Fibroblast of gingiva (primary cell): ENCODE data around the gene TLE7.

Experiments
- DNase-seq: peaks from one replicate; pipeline ENCODE4 v3.0.0-alpha.2; 2011; ENCODE audit warnings: low read depth

TLE7 gene

DNA sequence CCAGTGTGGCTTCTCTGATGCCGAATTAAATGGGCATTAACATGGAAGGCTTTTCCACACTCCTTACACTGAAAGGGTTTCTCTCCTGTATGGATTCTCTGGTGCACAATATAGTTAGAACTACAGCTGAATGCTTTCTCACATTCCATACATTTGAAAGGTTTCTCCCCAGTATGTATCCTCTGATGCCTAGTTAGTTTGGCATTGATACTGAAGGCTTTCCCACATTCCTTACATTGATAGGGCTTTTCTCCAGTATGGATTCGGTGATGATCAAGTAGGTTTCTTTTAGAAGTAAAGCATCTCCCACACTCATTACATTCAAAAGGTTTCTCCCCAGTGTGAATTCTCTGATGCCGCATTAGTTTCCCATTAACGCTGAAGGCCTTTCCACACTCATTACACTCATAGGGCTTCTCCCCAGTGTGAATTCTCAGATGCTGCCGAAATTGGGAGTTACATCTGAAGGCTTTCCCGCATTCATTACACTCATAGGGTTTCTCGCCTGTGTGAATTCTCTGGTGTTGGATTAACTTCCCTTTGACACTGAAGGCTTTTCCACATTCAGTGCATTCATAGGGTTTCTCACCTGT lies 6.5 kb upstream of the TLE7 start:
- no peak for DNase-seq

DNA sequence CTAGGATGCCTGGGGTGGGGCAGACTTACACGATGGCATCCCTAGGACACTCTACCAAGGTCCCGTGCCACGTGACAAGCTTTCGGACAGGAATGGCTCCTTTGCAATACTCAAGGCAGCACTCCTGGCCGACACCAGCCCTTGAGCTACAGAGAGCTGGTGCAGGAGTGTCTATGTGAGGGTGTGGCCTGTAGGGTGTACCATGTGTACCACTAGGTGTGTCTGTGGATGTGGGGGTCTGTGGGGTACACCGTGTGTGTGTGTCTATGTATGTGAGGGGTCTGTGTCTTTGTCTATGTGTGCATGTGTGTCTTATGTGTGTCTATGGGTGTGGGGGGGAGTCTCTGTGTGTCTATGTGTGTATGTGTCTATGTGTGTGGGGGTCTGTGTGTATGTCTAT lies 1.9 kb upstream of the TLE7 start:
- DNase-seq, result no peak

DNA sequence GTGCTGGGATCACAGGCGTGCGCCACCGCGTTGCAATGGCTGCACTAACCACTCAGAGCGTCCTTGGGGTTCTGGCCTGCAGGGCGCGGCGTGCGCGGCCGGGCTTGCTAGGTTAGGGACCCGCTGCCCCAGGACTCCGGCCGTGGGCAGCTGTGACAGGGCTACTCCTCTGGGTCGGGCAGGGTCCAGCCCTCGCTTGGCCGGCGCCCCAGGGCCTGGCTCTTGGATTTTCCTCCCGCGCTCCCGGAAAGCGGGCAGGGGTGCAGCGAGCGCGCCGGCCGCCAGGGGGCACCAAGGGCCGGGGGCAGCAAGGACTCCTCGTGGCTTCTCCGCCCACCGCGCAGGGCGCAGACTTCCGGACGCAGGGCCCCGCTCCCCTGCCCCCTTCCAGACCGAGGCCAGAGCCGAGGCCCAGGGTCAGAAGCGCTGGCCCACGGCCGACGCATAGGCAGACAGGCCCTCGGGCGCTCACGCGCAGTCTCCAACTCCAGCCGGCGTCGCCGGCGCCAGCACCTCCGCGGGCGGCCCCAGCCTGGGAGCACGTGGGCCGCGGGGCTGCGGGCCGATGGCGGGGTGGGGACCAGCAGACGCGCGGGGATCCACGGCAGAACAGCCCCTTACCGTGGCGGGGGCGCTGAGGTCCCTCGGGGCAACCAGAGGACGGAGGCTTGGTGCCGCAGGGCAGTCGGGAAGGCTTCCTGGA lies 355 bp downstream of the TLE7 start:
- no peak for DNase-seq

DNA sequence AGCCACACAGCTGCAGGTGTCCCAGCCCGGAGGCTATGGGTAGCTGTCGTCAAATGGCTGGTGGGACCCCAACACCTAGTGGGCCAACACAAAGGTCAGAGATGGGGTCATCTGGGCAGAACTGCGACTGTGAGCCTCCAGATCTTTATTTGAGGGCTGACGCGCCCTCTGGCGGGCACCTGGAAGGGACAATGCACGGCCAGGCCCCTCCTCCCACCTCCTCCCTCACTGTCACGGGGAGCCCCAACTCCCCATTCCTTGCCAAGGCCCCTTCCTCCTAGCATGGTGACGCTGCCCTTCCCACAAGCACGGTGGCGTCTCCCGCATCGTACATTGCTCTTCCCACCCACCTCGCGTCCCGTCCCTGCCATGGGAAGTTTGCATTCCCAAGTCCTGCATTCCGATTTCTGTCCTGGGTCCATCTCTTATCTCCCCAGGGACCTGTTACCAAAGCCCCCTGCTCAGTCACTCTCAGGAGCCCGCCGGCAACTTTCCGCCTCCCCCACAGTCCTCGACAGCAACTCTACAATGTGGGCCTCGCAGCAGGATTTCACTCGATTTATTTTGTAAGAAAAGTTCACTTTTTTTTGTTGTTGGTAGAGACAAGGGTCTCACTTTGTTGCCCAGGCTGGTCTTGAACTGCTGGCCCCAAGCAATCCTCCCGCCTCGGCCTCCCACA lies 1.0 kb downstream of the TLE7 start:
- DNase-seq, result no peak

DNA sequence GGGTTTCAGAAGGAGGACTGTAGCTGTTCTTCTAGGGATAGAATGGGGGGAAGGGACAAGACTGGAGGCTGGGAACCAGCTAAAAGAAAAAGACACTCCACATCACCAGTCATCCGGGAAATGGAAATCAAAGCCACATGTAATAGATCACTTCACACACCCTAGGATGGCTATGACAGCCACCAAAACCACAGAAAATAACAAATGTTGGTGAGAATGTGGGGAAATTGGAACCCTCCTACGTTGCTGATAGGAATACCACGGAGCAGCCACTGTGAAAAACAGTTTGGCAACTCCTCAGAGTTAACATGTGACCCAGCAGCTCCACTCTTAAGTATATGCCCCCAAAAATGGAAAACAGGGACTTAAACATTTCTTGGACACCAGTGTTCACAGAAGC lies 2.3 kb downstream of the TLE7 start:
- peak; percentile 48 for DNase-seq

DNA sequence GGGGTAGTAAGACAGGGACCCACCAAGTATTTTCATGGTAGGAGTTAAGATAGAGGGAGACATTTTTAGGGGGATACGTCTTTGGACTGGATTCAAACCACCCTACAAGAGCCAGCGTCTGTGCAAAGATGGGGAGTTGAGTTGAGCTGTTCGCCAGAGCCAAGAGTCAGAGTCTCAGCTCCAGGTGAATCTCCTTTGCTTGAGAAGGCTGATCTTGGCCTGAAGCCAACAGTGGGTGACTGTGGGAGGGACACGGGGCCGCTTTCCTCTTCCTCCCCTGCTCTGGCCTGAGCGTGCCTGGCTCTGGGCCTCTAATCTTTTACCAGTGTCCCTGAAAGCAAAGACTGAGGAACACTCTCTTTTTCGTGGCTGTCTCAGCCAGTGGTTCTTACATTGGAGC lies 5.4 kb downstream of the TLE7 start:
- no peak for DNase-seq

DNA sequence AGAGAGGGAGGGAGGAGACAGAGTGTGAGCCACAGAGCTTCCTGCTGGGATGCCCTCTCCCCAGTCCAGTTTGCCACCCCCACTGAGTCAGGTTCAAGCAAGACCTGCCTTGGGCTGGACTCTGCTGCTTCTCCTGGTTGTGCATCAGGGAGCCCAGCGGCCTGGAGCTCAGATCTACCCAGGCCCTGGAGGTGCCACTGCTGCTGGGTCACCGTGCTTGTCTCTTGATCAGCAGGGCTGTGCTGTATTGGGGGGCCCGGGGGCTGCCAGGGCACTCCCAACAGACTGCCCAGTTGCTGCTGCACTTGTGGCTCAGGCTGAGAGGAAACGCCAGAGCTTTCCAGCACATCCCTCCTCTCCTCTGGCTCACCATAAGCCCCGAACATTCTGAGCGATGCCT lies 8.9 kb downstream of the TLE7 start:
- no peak for DNase-seq

DNA sequence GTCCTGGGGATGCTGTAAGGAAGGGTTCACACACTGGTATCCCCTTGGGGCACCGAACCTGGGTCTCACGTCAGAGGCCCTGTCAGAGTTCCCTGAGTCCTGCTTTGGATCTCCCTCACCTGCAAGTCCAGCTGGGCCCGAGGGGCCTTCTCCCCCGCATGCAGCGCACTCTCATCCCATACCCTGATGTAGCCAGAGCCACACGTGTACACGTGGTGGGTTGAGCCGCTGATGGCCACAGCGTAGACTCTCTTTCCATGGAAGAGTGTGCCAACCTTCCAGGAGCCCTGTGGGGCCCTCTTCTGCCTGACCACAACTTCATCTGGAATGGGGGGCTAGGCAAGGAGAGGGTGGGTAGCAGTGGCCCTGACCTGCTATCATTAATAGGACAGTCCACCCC lies 9.9 kb downstream of the TLE7 start:
- no peak for DNase-seq

DNA sequence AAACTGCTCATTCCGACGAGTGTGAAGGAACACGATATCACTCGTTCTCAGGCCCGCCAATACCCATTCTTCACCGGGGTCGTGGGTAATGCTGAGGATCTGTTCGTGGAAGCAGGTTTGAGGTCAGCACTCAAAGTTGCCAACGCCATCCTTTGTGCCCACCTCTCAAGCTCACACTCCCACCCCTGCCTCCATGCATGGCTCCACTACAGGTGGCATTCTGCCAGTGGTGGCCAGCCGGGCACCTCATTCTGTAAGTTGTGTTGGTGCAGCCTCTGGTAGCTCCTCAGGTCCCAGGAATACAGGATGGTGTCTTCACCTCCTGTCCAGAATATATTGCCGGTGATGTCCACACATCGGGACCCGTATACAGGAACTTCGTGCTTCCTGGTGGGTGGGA lies 10.7 kb downstream of the TLE7 start:
- no peak for DNase-seq

DNA sequence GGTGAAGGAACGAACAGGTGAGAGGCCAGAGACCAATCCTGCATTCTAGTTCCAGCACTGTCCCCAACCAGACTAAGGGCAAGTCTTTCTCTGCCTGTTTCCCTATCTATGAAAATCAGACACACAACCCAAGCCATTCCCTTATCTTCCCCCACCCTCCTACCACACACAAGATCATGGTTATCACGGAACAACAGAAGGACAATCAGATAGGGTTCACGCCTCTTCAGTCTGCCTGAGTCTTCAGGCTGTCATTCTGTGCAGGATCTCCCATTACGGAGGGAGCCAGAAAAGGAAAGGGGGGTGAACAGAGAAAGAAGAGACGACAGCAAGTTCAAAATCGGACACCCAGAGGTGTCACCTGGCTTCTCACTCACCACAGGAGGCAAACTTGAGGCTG lies 11.1 kb downstream of the TLE7 start:
- no peak for DNase-seq

DNA sequence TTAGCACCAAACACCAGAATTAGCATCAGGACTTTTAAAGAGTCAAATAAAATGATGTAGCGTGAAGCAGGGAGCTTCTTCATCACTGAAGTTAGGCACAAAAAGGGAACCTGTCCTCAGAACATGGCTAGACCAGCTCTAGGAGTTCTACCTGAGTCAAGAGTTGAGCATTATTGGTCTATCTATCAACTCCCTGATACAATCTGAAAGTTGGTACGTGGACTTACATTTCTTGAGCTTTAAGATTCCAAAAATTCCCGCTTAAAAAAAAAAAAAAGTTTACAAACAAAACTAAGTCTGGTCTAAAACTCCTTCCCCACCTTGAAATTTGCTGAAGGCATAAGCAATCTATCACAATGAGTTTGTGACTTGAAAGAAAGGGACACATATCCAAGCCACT lies 12.3 kb downstream of the TLE7 start:
- DNase-seq, result no peak

DNA sequence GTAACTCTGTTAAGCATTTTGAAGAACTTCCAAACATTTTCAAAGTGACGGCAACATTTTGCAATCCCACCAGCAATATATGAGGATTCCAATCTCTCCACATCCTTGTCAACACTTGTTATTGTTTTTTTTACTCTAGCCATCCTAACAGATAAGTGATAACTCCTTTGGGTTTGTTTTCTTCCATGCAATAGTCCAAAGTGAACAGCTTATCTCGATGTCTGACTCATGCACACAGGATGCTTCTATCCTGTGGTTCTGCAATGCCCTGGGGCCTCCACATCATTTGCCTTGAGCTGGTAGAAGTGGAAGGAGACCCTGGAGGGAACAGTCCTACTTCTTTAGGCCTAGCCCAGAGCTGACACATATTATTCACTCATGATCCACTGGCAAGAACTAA lies 13.0 kb downstream of the TLE7 start:
- no peak for DNase-seq

DNA sequence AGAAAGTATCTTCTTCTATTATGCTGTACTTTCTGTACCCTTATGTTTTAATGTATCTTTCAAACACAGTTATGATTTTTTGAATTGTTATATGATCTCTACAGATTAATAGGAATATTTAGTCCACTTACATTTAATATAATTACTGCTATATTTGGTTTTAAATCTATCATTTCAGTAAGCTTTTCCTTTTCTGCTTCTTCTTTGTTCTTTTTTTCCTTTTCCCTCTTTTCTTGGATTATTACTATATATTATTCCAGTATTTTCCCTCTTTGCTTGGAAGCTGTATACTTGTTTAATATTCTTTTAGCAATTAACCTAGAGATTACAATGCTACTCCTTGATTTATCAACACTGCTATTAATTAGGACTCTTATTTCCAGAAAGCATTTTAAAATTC lies 13.5 kb downstream of the TLE7 start:
- DNase-seq, result no peak

DNA sequence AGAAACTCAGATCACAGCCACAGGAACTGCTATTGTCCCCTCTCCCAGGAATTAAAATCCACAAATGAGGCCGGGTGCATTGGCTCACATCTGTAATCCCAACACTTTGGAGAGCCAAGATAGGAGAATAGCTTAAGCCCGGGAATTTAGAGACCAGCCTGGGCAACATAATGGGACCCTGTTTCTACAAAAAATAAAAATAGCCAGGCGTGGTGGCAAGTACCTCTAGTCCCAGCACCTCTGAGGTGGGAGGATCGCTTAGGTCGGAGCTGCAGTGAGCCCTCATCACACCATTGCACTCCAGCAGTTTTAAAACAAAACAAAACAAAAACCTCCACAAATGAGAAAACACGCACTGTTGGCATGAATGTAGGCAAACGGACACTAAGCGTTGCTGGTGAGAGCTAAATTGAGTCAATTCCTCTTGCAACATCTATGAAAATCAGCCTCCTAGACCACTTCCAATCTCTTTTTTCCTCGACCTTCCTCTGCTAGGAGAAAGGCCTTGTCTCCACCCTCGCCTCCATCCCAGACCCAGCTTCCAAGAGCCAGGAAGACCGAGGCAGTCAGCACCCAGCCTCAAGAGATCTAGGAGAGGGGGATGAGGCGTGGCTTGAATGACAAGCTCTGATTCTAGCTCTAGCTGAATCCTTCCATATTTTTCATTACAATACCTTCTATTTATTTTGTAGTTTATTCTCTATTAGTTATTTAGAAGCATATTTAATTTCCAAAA lies 14.8 kb downstream of the TLE7 start:
- no peak for DNase-seq

DNA sequence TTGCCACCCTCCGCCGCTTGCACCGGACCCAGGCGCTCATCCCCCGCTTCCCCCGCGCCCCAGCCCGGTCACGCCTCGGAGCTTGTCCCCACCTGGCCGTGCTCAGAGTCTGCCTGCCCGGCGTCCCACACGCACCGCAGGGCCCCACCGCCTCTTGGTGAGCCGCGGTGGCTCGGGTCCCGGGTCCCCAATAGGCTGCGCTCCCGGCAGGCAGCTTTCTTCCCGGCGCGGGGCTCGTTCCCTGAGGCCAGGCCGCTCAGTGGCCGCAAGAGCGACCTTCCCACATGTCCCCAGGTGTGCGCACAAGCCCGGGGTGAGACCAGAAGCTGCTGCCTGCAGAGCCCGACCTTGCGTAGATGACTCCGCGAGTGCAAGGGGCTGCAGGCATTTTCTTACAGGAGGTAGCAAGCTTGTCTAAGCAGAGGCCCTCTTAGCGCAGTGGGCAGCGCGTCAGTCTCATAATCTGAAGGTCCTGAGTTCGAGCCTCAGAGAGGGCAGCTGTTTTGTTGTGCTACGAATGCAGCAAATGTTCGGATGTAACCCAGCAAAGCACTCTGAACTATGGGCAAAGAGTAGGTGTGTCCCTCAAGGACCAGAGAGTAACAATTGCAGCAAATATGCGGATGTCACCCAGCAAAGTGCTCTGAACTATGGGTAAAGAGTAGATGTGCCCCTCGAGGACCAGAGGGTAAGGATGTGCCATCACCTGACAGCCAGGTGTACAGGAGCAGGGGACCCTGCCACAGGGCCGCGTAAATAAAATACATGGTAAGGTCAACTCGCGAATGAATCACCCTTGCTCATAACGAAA lies 15.6 kb downstream of the TLE7 start:
- peak; percentile 84 for DNase-seq

DNA sequence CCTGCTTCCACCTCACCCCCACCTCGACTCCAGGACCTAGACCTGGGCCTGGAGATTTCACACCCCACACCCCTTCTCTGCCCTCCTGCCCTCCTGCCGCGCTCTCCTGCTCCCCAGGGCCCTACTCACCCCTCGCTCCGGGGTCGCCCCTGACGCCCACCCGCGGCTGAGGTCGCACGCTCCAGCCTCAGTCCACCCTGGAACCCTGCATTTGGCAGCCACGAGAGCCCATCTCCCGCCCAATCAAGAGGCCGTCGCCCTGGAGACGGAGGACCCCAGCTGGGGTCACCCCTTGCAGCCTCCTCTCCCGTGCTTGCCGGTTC lies 16.1 kb downstream of the TLE7 start:
- no peak for DNase-seq

DNA sequence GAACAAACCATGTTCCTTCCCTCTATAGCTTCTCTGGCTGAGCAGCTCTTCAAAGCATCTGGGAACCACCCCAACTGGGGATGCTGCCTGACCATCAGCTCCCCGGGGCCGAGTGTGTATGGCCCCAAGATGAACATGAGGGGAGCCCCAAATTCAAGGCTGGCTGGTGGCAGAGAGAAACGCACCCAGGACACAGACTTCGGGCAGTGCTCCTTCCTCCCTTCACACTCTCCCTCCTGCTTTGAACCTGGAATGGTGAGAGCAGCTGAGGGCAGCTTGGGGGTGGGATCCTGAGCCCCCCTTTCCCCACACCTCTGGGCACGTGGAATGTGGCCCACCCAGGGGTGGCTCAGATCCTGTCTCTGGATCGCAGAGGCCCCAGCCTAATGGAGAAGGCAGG lies 17.2 kb downstream of the TLE7 start:
- no peak for DNase-seq

DNA sequence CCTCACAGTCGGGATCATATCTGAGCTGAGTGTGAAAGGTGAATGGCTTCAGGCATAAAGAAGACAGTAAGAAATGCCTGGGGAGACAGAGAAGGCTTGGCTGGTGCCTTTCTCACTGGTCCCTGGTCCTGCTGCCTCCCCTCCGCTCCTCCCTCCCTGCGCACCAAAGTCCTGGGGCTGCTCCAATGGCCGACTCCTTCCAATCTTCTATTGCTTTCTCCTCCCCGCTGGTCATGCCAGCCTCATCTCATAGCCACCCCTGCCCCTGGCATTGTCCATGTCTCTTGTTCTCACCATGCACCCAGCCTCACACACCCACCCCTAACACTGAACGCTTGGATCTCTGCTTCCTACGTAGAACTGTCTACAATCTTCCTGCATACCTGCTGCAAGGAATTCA lies 18.0 kb downstream of the TLE7 start:
- no peak for DNase-seq

DNA sequence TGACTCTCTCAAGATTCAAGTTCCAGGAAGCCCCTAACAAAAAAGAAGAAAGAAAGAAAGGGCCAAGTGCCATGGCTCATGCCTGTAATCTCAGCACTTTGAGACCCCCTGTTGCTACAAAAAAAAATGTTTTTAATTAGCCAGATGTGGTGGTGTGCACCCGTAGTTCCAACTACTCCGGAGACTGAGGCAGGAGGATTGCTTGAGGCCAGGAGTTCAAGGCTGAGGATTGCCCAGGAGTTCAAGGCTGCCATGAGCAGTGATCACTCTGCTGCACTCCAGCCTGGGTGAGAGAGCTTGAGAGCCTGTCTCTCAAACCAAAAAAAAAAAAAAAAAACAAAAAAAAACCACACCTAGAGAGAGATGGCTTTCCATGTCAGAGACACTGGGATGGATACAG lies 18.8 kb downstream of the TLE7 start:
- DNase-seq, result no peak

DNA sequence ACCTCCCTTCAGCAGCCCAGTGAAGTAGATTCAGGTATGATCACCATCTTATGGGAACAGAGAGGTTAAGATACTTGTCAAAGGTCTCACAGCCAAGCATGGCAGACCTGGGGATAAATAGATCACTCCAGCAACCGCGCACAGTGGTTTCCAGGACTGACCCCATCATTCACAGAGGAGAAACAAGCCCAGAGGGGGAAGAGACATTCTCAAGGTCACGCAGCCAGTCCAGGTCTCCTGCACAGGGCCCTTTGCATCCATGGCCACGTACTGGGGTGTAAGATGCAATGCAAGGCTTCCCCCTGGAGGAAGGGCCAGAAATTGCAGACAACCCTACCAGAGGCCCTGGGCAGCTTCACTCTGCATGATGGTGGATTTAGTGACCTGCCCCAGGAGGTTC lies 19.9 kb downstream of the TLE7 start:
- no peak for DNase-seq

DNA sequence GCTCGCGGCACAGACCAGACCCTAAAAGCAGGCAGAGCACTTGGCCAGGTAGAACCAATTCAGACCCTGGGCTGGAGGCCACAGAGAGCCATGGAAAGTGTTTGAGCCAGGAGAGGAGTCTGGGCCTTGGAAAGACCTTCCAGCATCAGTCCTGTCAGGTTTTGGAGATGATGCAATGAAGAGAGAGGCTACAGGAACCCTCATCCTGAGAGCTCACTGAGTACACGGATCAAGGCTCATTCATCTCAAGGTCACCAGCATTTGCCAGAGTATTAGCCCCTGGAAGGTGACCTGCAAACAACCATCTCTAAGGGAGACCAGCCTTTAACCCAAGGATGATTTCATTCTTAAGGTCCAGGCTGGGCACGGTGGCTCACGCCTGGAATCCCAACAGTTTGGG lies 27.8 kb downstream of the TLE7 start:
- DNase-seq, result no peak

DNA sequence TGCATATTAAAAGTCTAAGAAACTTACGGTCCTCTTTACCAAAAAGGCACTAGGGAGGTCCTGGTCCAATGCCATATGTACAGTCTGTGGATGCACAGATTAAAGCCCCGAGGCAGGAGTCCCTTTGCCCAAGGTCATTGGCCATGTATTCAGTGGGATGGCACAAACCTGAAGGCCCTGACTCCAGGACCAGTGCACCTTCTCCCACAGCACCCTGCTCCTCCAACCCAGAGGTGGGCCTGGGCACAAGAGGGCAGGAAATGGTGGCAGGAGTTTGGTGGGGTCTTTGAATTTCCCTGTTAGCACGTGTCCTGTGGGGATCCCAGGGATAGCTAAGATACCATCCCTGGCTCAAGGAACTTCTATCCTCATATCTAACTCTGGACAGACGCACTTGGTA lies 28.5 kb downstream of the TLE7 start:
- DNase-seq, result no peak
